A549 (cell line): ENCODE measurements around the gene GRK3. TPM values are rescaled to one million over a fixed set of nuclear protein-coding genes. Genes with fewer than 3 reads are reported as not detected.

Experiments used
- ATAC-seq, 2 experiments: fragments of 200-7000 bp in 1 of 2; fragments of >200 bp in 1 of 2; cut with Nextera tagmentation in 1 of 2; cut with Tn5 transposase in 1 of 2; 3 replicates each; pipeline versions ENCODE4 v1.8.0 to v1.9.1; 2018 to 2020; ENCODE audit warnings: mild to moderate bottlenecking in 1 of 2, moderate library complexity in 1 of 2
- CTCF ChIA-PET: fragments of 300-600 bp; sonication (Branson Sonifier 250); formaldehyde crosslinking; extraction: SDS; loops from one replicate; lab custom pipeline; 2021; ENCODE audit warnings: antibody characterized with exemption, inconsistent platforms; lab: Yijun Ruan, JAX
- POLR2A ChIA-PET: fragments of 350-600 bp; formaldehyde crosslinking; extraction: SDS; loops from one replicate; lab custom pipeline; 2021; ENCODE audit warnings: antibody characterized with exemption, inconsistent platforms; lab: Yijun Ruan, JAX
- DNase-seq, 2 experiments: peaks; one replicate each; pipeline versions ENCODE4 v3.0.0 to v3.0.0-alpha.2; 2011 to 2016; ENCODE audit warnings: low read depth in 1 of 2, low spot score in 1 of 2
- FAIRE-seq: peaks from 2 replicates; lab custom pipeline; 2011; peaks lifted over from hg19 to GRCh38; lab: Jason Lieb, UNC
- H3K27ac ChIP-seq, 2 experiments: fragments of >200 bp; sonication (Bioruptor Twin); formaldehyde crosslinking; 3 replicates each; pipeline ENCODE4 v1.5.1; 2016 to 2017
- H3K4me1 ChIP-seq: fragments of >200 bp; sonication (Bioruptor Twin); formaldehyde crosslinking; 3 replicates; pipeline ENCODE4 v1.6.1; 2016
- H3K4me2 ChIP-seq: fragments of >200 bp; sonication (Bioruptor Twin); formaldehyde crosslinking; 3 replicates; pipeline ENCODE4 v1.6.1; 2016
- H3K4me3 ChIP-seq: fragments of >200 bp; sonication (Bioruptor Twin); formaldehyde crosslinking; 3 replicates; pipeline ENCODE4 v1.5.1; 2016
- H3K9me3 ChIP-seq: fragments of >200 bp; sonication (Bioruptor Twin); formaldehyde crosslinking; 3 replicates; pipeline ENCODE4 v1.6.1; 2016
- ATOH8 ChIP-seq: fragments of 250-450 bp; sonication (Bioruptor Pico); IDR thresholded peaks from 2 replicates; pipeline ENCODE4 v1.5.0; 2020; ENCODE audit warnings: low read depth, mild to moderate bottlenecking, moderate library complexity
- BCL3 ChIP-seq: fragments of >200 bp; sonication (Bioruptor Twin); formaldehyde crosslinking; IDR thresholded peaks from 3 replicates; pipeline ENCODE4 v1.6.1; 2016
- CBX2 ChIP-seq: fragments of 200-600 bp; sonication (generic); IDR thresholded peaks from 2 replicates; pipeline ENCODE4 v1.6.1; 2016; ENCODE audit warnings: low read depth, mild to moderate bottlenecking, borderline replicate concordance
- CEBPB ChIP-seq, 2 experiments: fragments of >200 bp in 1 of 2; sonication (Bioruptor Twin) in 1 of 2; formaldehyde crosslinking in 1 of 2; IDR thresholded peaks; 2 replicates each; pipeline ENCODE4 v1.6.1; 2012 to 2016
- CHD4 ChIP-seq: fragments of 200-600 bp; sonication (generic); IDR thresholded peaks from 2 replicates; pipeline ENCODE4 v1.6.1; 2016; ENCODE audit warnings: antibody characterized with exemption, mild to moderate bottlenecking, borderline replicate concordance
- CTCF ChIP-seq: fragments of >200 bp; sonication (Bioruptor Twin); formaldehyde crosslinking; IDR thresholded peaks from 3 replicates; pipeline ENCODE4 v1.5.1; 2016
- E2F6 ChIP-seq: IDR thresholded peaks from 2 replicates; pipeline ENCODE4 v1.6.1; 2012; ENCODE audit warnings: low read depth, borderline replicate concordance
- EHMT2 ChIP-seq: fragments of 200-600 bp; sonication (generic); IDR thresholded peaks from 2 replicates; pipeline ENCODE4 v1.6.1; 2016; ENCODE audit warnings: antibody characterized with exemption, low read depth, mild to moderate bottlenecking, moderate library complexity
- EP300 ChIP-seq, 2 experiments: fragments of >200 bp; sonication (Bioruptor Twin); formaldehyde crosslinking; IDR thresholded peaks; 2 replicates in 1 of 2; 3 replicates in 1 of 2; pipeline ENCODE4 v1.6.1; 2016 to 2017
- ESRRA ChIP-seq: fragments of 150-350 bp; IDR thresholded peaks from 2 replicates; pipeline ENCODE4 v1.6.1; 2014; ENCODE audit warnings: mild to moderate bottlenecking, low read length, borderline replicate concordance
- FOSL2 ChIP-seq, 2 experiments: fragments of 450-650 bp in 1 of 2; fragments of >200 bp in 1 of 2; sonication (Bioruptor Twin) in 1 of 2; formaldehyde crosslinking; IDR thresholded peaks; 2 replicates each; pipeline versions ENCODE4 v1.5.0 to v1.6.1; 2016 to 2020; ENCODE audit warnings: mild to moderate bottlenecking in 1 of 2, moderate library complexity in 1 of 2
- FOXS1 ChIP-seq: fragments of 250-450 bp; sonication (Bioruptor Pico); IDR thresholded peaks from 2 replicates; pipeline ENCODE4 v1.5.0; 2020; ENCODE audit warnings: mild to moderate bottlenecking, moderate library complexity
- HDAC2 ChIP-seq: fragments of 200-600 bp; sonication (generic); IDR thresholded peaks from 2 replicates; pipeline ENCODE4 v1.6.1; 2016
- HMGXB4 ChIP-seq: fragments of 250-450 bp; sonication (Bioruptor Pico); IDR thresholded peaks from 2 replicates; pipeline ENCODE4 v1.5.0; 2021; ENCODE audit warnings: mild to moderate bottlenecking, moderate library complexity, borderline replicate concordance
- HOXA7 ChIP-seq: fragments of 250-450 bp; sonication (Bioruptor Pico); IDR thresholded peaks from 2 replicates; pipeline ENCODE4 v1.5.0; 2020; ENCODE audit warnings: mild to moderate bottlenecking, moderate library complexity
- KDM1A ChIP-seq: fragments of 200-600 bp; sonication (generic); IDR thresholded peaks from 2 replicates; pipeline ENCODE4 v1.6.1; 2016; ENCODE audit warnings: low read depth, mild to moderate bottlenecking
- MAFK ChIP-seq: fragments of 450-650 bp; IDR thresholded peaks from 2 replicates; pipeline ENCODE4 v1.6.1; 2014; ENCODE audit not compliant: partially characterized antibody
- POLR2A ChIP-seq: IDR thresholded peaks from 2 replicates; pipeline ENCODE4 v1.6.1; 2012; ENCODE audit warnings: mild to moderate bottlenecking, low read length
- POLR2AphosphoS2 ChIP-seq: conservative IDR thresholded peaks from 2 replicates; pipeline ENCODE4 v1.6.1; 2012; ENCODE audit warnings: low read length, improper control_type of control experiment, inconsistent platforms
- RCOR1 ChIP-seq: fragments of 150-350 bp; IDR thresholded peaks from 2 replicates; pipeline ENCODE4 v1.6.1; 2014; ENCODE audit warnings: antibody characterized with exemption, low read length, low read depth
- REST ChIP-seq: fragments of 200-600 bp; sonication (generic); IDR thresholded peaks from 2 replicates; pipeline ENCODE4 v1.6.1; 2016; ENCODE audit warnings: antibody characterized with exemption, mild to moderate bottlenecking, moderate library complexity
- RFX5 ChIP-seq: fragments of 450-650 bp; IDR thresholded peaks from 2 replicates; pipeline ENCODE4 v1.7.1; 2014; ENCODE audit warnings: antibody characterized with exemption, mild to moderate bottlenecking, moderate library complexity
- SMC3 ChIP-seq: fragments of >200 bp; sonication (Bioruptor Twin); formaldehyde crosslinking; IDR thresholded peaks from 3 replicates; pipeline ENCODE4 v1.6.1; 2018; ENCODE audit warnings: inconsistent platforms
- TFCP2L1 ChIP-seq: fragments of 250-450 bp; sonication (Bioruptor Pico); IDR thresholded peaks from 2 replicates; pipeline ENCODE4 v1.5.0; 2021; ENCODE audit warnings: mild to moderate bottlenecking
- TP53 ChIP-seq: fragments of 250-450 bp; sonication (Bioruptor Pico); IDR thresholded peaks from 2 replicates; pipeline ENCODE4 v1.5.0; 2021; ENCODE audit warnings: mild to moderate bottlenecking, moderate library complexity
- USF2 ChIP-seq: fragments of 450-650 bp; IDR thresholded peaks from 2 replicates; pipeline ENCODE4 v1.6.1; 2014; ENCODE audit warnings: antibody characterized with exemption
- WGBS: methylation state at CpG from one replicate; pipeline ENCODE4 v1.1.6; 2017; ENCODE audit errors: missing lambda C conversion rate; 5-methylcytosine and 5-hydroxymethylcytosine counted together
- polyA plus RNA-seq, 4 experiments: library from polyadenylated mRNA; depleted of rRNA in 3 of 4; stranded (reverse); fragments of >200 nt; fragmentation: RNase III in 1 of 4; extraction: RNeasy Plus Mini Kit Qiagen cat#74134 plus additional on column Dnase treatment in 1 of 4; gene quantifications; 2 replicates in 3 of 4; 3 replicates in 1 of 4; pipeline ENCODE4 v1.2.3, GENCODE V29; 2011 to 2017

The GRK3 gene
- polyA plus RNA-seq, 2 of the 4 experiments (the other 2 are of a cell fraction): 3.9 to 6.5 TPM

- POLR2A ChIA-PET: no interaction called here
- CTCF ChIA-PET: interaction anchor here (1.0 to 4.5 kb wide), 2 partner anchors 44 to 308 kb away, joined by 3 to 41 read pairs; no protein-coding TSS in a partner anchor
- Histone ChIP-seq H3K4me2 (no peak overlapping the region), H3K9me3 (peaks cover 10% of the 10 kb centered on the region; the same call in 1 of the 3 replicates), H3K4me1 (no peaks in the 10 kb centered on the region), H3K4me3 (no peak overlapping the region), H3K27ac (no peak overlapping the region)
- DNase-seq (no peak), ATAC-seq (no peak), FAIRE-seq (no peak)
- TF ChIP-seq CTCF: no peak
- TF ChIP-seq ATOH8 (CRISPR knock-in tag): no peak
- TF ChIP-seq ESRRA: no peak
- no peak for TF ChIP-seq REST
- no peak for TF ChIP-seq USF2
- no peak for TF ChIP-seq POLR2AphosphoS2
- TF ChIP-seq RFX5: no peak
- TF ChIP-seq FOSL2 (IDR thresholded peaks at IDR 0.05): no peak
- TF ChIP-seq FOSL2 (CRISPR knock-in tag; IDR thresholded peaks at IDR 0.05): no peak
- no peak for TF ChIP-seq BCL3
- no peak for TF ChIP-seq CHD4
- TF ChIP-seq HOXA7 (CRISPR knock-in tag): no peak
- no peak for TF ChIP-seq E2F6
- TF ChIP-seq RCOR1: no peak
- TF ChIP-seq EP300 (IDR thresholded peaks at IDR 0.05): no peak
- TF ChIP-seq KDM1A: no peak
- 51% methylated on average over 4 of the region's 4 CpGs for WGBS
Measured at GRCh38 chr22:25770333-25770732, 205.9 kb downstream of the GRK3 start.

GRCh38 chr22:25772288-25772687 lies 207.8 kb downstream of the GRK3 start:
- no peaks in the 10 kb centered on the region for H3K9me3 ChIP-seq
- ChIA-PET POLR2A (no interaction called here), CTCF (interaction anchor here (0.5 to 4.5 kb wide), 46 partner anchors 9 to 1000 kb away, joined by 3 to 41 read pairs (median 4); no protein-coding TSS in a partner anchor)
- H3K4me1 ChIP-seq: no peaks in the 10 kb centered on the region
- TF ChIP-seq EHMT2 (no peak), CBX2 (no peak), TP53 (no peak), ESRRA (no peak), HDAC2 (no peak), TFCP2L1 (no peak), HMGXB4 (CRISPR knock-in tag) (no peak), SMC3 (no peak), POLR2A (no peak), FOSL2 (IDR thresholded peaks at IDR 0.05) (no peak), FOSL2 (CRISPR knock-in tag; IDR thresholded peaks at IDR 0.05) (no peak), RFX5 (no peak), HOXA7 (CRISPR knock-in tag) (no peak), FOXS1 (CRISPR knock-in tag) (no peak), MAFK (no peak), CEBPB (IDR thresholded peaks at IDR 0.05) (no peak), EP300 (IDR thresholded peaks at IDR 0.05) (no peak)
- no peak overlapping the region for H3K4me3 ChIP-seq
- 74% methylated on average over 7 of the region's 9 CpGs for WGBS
- no peak for FAIRE-seq
- H3K27ac ChIP-seq: no peak overlapping the region
- ATAC-seq: no peak
- no peak for DNase-seq
- H3K4me2 ChIP-seq: no peak overlapping the region
